Kasumi-1 (cell line): Measurements from ENCODE around the gene FZD2.
A peak's percentile ranks its signal among the peaks of the same experiment; 100 is the strongest.
"Not testable (repeated sequence)": the region's sequence is repeated elsewhere in the genome, so short reads cannot be mapped to it uniquely, and the experiment has no call there.

Experiments
- DNase-seq, 2 experiments: peaks; one replicate each; lab custom pipeline; 2025; lab: John Stamatoyannopoulos, UW

The FZD2 gene

DNA sequence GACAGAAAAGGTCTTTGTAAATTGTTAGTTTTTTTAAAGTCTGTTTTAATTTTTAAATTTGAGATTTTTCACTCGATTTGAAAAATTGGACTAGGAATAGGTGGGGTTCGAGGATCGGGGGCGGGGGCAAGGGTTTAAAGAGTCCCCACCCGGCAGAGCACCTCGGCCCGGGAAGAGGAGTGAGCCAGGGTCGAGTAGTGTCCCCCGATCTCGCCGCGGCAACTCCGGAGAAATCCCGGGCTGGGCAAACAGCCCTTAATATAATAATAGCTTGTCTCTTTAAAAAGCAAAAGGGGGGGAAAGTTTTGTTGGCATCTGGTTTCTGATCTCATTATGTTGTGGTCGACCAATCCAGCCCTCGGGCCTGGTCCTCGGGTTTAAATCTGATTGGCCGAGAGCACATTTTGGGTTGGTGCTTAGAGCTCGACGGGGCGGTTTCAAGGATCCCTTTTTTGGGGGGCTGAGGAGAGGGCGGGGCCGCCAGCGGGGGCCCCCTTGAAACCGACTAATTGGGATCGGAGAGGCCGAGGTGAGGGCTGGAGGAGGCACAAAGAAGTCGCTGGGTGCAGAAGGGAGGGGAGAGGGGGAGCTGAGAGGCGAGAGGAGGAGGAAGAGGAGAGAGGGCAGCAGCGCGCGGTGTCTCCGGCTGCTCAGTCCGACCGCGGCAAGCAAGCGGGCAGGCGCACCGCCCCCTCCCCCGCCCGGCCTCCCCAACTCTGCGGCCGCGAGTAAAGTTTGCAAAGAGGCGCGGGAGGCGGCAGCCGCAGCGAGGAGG lies at the start of gene FZD2:
FZD2 (plus strand) TSS at position 653 of the 775 bp plus-strand sequence. CDS start 205 bp downstream, outside the sequence.
- DNase-seq: peak; percentile 97 to 98

DNA sequence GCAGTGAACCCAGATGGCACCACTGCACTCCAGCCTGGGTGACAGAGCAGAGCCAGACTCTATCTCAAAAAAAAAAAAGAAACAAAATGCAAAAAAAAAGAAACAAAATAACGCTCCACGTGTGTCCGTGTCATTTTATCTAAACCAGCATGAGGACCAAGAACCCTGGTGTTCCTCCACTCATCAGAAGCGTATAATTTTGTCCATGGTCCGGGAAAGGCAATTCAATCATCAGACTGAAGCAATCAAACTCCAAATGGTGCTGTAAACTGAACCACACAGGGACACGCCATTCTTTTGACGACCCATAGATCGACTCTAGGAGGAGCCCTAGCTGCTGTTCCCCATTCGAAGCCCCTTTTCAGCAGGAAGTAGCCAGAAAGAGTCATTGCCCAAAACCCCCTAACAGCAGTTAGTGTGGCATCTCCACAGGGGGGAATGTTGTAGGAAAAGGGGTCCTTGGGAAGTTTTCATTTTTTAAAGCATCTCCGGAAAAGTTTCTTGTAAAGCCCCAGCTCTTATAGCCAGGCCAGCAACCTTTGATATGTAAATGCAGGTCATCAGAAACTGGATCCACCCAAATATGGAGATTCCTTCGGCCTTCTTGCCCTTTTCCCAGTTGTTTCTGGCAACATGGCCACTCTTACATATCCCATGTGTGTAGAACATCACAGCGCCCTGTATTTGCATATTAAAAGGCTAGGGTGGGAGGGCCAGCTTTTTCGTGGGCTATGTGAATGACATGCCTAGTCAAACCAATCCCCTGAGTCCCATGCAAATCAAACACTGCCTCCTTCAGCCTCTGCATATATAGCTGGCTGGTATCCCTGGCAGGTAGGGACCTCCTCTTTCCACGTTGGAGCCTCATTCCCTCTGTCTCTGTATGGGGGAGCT lies 45.8 kb upstream of the FZD2 start:
- peak; percentile 31 to 32 for DNase-seq

DNA sequence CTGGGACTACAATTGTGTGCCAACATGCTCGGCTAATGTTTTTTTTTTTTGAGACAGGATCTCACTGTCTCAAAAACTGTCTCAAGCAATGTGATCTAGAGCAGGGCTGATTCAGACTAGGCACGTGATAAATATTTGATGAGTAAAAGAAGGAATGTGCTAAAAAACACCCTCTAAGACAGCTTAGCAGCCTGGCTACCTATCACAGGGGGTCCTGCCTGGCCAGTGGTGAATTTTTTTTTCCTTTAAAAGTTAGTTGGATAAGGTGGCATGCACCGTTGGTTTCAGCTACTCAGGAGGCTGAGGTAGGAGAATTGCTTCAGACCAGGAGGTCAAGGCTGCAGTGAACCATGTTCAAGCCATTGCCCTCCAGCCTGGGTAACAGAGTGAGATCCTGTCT lies 39.3 kb upstream of the FZD2 start:
- DNase-seq: no peak

DNA sequence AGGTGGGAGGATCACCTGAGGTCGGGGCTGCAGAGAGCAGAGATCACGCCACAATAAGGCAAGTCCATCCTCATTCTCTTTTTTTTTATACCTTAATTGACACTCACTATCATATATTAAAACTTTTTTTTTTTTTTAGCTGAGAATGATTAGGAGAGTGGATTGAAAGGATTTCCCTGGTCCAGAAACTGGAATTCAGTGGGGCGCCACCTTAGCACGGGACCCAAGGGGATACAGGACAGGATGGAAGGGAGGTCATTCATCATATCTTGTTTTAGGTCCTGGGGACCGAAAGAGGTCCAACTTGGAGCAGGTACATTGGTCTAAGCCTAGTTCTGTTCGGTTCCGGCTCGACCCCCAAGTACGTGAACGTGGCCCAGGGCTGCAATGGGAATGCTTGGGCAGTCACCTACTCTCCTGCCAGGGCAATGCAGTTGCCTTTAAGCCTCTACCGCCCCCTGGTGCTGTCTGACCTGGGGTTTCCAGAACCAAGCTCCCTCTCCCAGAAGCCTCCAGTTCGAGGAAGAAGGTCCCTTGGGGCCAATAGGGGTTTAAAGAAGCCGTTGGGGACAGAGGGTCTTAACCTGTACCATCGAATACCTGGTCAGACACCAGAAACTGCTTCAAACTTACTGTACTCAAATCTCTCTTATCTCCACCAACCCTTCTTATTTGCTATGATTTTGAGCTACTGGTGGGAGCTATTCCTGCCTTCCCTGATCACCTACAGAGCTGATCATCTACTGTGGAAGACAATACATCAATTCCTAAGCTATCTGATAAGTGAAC lies 34.2 kb upstream of the FZD2 start:
- DNase-seq: peak; percentile 77 to 80

DNA sequence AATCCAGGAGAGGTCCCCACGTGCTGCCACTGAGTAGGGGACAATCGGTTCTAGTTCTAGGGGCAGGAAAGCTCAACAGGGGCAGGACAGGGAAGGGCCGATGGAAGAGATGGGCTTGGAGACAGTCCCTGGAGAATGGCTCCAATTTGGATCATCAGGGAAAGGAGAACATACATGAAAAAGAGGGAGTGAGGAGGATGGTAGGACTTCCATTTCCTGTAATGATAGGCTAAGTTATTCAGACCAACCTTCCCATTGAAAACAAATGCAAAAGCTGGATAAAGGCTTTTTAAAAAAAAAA lies 33.7 kb upstream of the FZD2 start:
- no peak for DNase-seq

DNA sequence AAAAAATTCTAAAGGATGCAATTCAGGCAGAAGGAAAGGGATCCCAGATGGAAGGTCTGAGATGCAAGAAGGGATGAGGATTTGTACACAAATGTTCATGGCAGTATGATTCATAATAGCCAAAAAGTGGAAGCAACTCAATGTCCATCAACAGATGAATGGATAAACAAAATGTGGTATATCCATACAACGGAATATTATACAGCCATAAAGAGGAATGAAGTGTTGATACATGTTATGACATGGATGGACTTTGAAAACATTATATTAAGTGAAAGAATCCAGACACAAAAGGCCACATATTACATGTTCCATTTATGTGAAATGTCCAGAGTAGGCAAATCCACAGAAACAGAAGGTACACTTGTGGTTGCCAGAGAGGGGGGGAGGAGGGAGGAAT lies 30.2 kb upstream of the FZD2 start:
- no peak for DNase-seq

DNA sequence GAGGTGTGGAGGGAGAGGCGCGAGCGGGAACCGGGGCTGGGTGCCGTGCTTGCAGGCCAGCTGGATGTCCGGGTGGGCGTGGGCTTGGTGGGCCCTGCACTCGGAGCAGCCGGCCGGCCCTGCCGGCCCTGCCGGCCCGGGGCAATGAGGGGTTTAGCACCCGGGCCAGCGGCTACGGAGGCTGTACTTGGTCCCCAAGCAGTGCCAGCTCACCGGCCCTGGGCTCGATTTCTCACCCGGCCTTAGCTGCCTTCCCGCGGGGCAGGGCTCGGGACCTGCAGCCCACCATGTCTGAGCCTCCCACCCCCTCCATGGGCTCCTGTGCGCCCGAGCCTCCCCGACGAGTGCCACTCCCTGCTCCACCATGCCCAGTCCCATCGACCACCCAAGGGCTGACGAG lies 29.3 kb upstream of the FZD2 start:
- no peak for DNase-seq

DNA sequence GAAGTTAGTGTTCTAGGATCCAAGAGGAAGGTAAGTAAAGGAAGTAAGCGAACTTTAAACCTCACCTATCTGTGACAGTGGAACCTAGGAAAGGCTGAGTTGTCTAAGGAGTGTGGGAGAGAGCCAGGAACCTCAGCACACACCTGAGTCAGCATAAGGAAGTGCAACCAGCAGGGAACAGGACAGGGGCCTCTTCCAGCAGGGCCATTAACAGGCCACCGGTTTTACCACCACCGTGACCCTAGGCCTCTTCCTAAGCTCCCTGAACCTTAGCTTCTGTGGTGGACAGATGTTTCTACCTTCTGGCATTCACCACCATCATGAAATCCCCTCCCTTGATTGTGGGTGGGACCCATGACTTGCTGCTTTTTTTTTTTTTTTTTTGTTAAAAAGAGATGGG lies 27.4 kb upstream of the FZD2 start:
- DNase-seq: no peak

DNA sequence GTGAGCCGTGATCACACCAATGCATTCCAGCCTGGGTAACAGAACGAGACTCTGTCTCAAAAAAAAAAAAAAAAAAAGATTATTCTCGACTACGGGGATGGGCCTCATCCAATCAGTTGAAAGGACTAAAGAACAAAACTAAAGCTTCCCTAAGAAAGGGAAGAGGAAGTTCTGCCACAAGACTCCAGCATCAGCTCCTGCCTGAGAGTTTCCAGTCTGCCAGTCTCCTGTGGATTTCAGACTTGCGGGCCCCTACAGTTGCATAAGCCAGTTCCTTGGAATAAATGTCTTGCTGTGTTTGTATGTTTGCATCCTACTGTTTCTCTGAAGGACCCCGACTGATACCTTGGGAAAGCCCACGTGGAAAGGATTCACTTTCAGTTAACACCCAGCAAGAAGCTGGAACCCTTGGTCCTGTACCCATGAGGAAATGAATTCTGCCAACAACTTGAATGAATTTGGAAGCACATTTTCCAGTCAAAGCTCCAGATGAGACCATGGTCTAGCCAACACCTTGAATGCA lies 26.3 kb upstream of the FZD2 start:
- DNase-seq: peak; percentile 13 to 29

DNA sequence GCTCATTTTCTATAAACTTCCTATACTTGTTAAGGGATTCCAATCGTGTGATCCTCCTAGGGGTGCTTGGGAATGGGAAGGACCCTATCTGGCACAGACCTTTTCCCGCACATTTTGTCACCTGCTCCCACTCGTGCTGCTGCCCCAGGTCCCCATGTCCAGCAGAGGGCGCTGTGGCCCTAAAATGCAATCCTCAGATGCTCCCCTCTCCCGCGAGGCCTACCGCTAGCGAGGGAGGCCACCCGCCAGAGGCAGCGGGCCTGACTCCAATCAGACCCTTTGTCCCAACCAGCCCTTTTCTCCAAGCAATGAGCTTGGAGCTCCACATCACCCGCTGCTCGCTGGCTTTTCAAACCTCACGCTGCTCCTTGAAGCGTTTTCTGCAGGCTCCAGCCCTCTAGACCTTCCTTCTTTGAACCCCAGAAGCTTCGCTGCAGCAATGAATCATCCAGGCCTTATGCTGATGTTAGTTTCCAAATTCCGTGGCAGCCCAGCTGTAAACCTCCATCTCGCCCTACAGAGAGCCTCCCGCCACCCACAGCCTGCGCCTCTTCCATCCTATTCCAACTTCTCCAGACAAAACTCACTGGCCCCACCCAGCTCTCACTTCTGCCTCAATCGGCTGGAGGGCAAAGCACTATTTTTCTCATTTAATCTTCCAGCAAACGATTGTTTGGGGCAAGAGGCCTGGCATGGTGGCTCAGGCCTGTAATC lies 23.6 kb upstream of the FZD2 start:
- DNase-seq: peak; percentile 78 to 85

DNA sequence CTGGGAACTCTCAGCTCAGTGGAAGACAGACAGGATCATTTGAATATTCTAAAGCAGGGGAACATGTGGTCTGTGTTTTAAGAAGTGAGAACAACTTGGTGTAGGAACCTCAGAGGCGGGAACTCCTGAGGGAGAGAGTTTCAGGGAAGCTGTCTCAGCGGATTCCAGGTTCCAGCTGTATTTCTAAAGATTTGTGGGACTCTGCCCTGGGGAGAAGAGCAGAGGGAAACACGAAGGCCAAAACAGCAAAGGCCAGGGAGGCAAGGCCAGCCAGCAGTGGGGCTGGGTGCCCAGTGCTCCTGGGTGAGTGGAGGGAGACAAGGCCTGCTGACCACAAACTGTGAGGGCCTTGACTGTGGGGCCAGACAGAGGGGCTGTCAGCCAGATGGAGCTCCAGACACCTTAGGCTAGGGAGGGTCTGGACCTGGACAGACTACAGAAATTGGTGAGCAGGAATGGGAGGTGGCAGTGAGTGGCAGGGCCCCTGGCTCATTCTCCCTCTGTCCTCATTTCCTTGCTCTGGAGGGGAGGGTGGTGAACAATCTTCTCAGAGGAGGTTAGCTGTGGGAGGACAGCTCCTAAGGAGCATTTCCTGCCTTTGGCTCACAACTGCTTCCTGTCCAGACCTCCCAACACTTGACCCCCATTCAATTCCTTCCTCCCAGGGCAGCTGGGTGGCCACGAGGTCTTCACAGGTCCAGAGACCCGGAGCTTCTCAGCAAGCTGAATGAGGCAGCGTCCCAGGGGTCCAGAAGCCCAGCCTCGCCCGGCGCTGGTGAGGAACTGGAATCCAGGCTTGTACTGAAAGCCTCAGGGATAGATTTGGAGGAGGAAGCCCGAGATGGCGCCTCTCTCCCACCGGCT lies 21.0 kb upstream of the FZD2 start:
- peak in 1 of 2 experiments; percentile 10 for DNase-seq

DNA sequence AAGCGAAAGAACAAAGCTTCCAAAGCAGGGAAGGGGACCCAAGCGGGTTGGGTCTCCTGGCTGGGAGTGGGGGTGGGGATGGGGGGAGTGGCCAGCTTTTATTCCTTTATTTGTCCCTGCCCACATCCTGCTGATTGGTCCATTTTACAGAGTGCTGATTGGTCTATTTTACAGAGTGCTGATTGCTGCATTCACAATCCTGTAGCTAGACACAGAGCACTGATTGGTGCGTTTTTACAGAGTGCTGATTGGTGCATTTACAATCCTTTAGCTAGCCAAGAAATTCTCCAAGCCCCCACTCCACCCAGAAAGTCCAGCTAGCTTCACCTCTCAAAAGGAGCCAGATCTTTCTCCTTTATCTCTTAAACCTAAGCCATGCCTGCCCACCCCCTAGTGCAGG lies 19.4 kb upstream of the FZD2 start:
- not testable (repeated sequence) for DNase-seq

DNA sequence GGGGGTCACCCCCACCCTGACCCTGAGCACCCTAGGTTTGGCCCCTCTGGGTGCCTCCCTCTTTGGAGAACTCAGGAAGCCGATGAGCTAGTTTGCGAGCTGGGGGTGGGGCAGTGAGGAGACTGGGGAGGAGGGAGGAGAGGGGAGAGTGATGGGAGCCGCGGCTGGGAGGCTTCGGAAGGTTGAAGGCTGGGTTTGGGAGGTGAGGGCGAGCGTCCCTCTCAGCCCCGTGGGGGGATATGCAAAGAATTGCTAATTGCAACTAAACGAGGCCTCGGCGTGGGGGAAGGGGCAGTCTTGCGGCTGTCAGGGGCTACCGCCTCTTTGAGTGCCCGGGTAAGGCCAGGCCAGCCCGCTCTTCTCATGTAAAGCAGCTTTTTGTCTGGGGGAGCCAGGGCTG lies 17.6 kb upstream of the FZD2 start:
- DNase-seq: no peak

DNA sequence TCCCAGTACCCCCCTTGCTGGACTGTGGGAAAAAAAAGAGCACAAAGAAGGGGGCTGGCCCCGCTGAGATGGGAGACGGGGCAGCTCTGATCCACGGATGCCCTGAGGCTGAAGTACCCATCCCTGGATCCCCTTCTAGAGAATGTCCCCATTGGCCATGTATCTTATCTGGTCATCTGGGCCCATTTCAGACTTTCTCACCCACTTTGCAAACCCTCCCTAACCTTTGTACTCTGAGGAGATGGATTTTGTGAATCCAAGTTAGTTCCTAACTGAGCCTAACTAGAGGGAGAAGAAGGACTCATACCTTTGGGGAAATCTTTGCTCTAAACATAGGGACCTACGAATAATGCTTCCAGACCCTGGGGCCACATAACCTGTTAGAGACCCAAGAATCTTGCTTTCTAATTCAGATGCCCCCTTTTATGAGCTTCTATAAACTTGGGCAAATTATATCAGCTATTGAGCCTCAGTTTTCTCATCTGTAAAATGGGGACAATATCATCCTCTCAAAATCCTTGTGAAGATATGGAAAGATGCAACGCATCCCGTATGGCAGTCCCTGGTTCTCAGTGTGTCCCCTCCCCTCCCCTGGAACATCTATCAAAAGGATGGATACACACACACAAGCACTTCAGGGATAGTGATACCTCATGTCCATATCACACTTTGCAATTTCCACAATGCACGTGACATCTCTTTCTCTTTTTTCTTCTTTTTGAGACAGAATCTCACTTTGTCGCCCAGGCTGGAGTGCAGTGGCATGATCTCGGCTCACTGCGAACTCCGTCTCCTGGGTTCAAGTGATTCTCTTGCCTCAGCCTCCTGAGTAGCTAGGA lies 16.8 kb upstream of the FZD2 start:
- DNase-seq: no peak

DNA sequence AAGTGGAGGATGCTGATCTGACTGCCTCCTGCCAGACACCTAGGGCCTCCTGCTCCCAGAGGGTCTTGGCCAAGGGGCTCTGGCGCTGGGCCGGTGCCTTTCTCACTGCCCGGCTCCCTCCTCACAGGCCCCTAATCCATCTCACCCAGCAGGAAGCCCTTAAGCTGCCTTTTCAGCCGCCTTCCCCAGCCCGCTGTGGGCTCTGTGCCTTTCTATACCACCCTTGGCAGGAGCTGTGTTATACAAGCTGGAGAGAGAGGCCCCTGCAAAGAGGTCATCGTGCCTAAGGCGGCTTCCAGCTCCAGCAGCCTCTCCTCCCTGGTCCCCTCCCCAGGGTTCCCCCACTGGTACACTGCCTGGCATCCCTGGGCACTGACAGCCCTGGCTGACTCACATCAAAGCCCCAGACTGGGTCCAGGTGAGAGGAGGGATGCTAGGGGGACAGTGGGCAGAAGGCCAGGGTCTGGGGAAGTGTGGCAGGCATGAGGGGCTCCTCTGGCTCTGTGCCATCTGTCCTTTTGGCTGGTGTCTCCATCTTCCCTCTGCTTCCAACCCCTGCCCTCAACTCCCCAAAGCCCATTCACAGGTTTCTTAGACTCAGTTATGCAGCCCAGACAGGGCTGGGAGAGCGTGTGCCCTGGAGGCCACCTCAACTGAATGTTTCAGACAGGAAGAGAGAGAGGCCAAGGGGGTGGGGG lies 15.3 kb upstream of the FZD2 start:
- DNase-seq: no peak

DNA sequence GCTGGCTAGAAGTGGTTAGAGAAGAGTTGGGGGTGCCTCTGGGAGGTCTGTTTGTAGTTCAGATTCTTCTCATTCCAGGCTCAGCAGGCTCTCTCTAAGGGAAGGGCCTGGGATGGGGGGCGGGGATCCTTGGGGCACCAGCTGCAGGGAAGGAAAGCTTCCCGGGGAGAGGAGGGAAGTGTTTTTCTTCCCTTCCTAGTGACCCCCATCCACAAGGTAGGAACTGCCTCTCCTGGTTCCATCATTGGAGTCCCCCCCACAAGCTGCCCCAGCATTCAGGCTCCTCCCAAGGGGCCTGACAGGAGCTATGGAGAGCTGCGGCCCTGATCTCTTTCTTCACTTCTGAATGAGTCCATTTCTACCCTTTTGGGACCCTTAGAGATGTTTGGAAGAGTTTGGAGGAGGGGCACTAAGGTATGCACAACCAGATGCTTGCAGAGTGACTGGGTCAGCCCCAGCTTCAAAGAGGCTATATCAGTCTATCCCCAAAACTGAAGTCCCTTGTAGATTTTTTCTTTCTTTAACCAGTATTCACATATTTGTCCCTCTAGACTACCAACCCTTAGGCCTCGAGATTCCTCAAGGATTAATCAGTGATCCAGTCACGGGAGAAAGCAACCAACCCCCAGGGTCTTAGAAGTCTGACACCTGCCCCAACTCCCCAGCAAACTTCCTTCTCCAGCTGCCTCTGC lies 13.9 kb upstream of the FZD2 start:
- DNase-seq: no peak

DNA sequence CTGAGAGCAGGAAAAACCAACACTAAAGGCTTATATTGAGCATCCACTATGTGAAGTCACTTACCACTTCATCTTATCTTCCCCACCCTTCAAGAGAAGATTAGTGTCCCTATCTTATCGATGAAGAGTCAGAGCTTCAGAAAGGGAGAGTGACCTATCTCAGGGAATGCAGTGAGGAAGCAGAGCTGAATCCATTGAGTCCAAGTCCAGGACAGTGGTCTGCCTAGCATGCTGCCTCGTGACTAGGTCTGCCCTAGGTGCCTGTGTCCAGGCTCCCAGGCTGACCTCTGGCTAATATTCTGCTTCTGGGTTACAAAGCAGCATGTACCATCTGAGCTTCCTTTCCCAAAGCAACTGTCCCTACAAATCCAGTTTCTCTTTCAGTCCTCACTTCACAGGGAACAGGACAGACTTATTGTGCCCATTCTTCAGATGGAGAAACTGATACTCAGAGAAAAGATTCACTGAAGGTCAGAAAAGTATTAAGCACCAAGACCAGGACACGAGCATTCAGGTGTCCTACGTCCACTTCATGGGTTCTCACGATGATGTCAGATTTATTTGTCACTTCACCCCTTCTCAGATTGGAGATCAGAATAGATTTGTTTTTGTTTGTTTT lies 13.3 kb upstream of the FZD2 start:
- DNase-seq: no peak
